Caco-2 (cell line): Measurements from ENCODE around the gene CTSL. TPM values are rescaled to one million over a fixed set of nuclear protein-coding genes. Genes with fewer than 3 reads are reported as not detected.

ENCODE experiments used
- BruUV-seq: library from RNA; stranded (reverse); fragments of 400-500 nt; replicated peaks from 2 replicates; lab custom pipeline; 2021; lab: Mats Ljungman, UMichigan
- CTCF ChIA-PET: fragments of 300-600 bp; sonication (Branson Sonifier 250); formaldehyde crosslinking; loops from one replicate; lab custom pipeline; 2022; ENCODE audit warnings: antibody characterized with exemption; lab: Charles Lee
- POLR2A ChIA-PET: fragments of 300-600 bp; sonication (Branson Sonifier 250); formaldehyde crosslinking; loops from one replicate; lab custom pipeline; 2022; ENCODE audit warnings: antibody characterized with exemption; lab: Charles Lee
- DNase-seq, 2 experiments: peaks; one replicate each; pipeline versions ENCODE4 v3.0.0 to v3.0.0-alpha.2; 2020 to 2022
- H3K27me3 ChIP-seq: replicated peaks from 2 replicates; pipeline ENCODE4 v1.6.0; 2011; ENCODE audit warnings: low read length; ENCODE audit not compliant: control insufficient read depth, insufficient read depth
- H3K36me3 ChIP-seq: 2 replicates; pipeline ENCODE4 v1.5.1; 2011; ENCODE audit warnings: low read length; ENCODE audit not compliant: control insufficient read depth, insufficient read depth
- H3K4me1 ChIP-seq: fragments of 250-450 bp; sonication (Bioruptor Pico); 2 replicates; pipeline ENCODE4 v1.5.1; 2020; ENCODE audit warnings: mild to moderate bottlenecking
- H3K4me3 ChIP-seq: 2 replicates; pipeline ENCODE4 v1.5.1; 2011; ENCODE audit warnings: low read depth, mild to moderate bottlenecking, control low read depth, low read length
- H3K9me3 ChIP-seq: fragments of 250-450 bp; sonication (Bioruptor Pico); 2 replicates; pipeline ENCODE4 v1.5.1; 2020; ENCODE audit warnings: mild to moderate bottlenecking, moderate library complexity
- H3K27ac Mint-ChIP-seq: one replicate; pipeline ENCODE4 v1.8.0; 2022; ENCODE audit warnings: mixed read lengths; ENCODE audit not compliant: unreplicated experiment
- H3K27me3 Mint-ChIP-seq: one replicate; pipeline ENCODE4 v1.8.0; 2022; ENCODE audit warnings: mixed read lengths; ENCODE audit not compliant: insufficient read depth, unreplicated experiment
- H3K36me3 Mint-ChIP-seq: one replicate; pipeline ENCODE4 v1.8.0; 2022; ENCODE audit warnings: mild to moderate bottlenecking, mixed read lengths; ENCODE audit not compliant: insufficient read depth, unreplicated experiment
- H3K4me1 Mint-ChIP-seq: one replicate; pipeline ENCODE4 v1.8.0; 2022; ENCODE audit warnings: low read depth, mixed read lengths; ENCODE audit not compliant: unreplicated experiment
- H3K4me3 Mint-ChIP-seq: one replicate; pipeline ENCODE4 v1.8.0; 2022; ENCODE audit warnings: mild to moderate bottlenecking, moderate library complexity, mixed read lengths; ENCODE audit not compliant: unreplicated experiment
- H3K9me3 Mint-ChIP-seq: one replicate; pipeline ENCODE4 v1.8.0; 2022; ENCODE audit warnings: mixed read lengths; ENCODE audit not compliant: unreplicated experiment
- CTCF ChIP-seq, 2 experiments: fragments of 200-600 bp in 1 of 2; IDR thresholded peaks; 1 replicate in 1 of 2; 2 replicates in 1 of 2; pipeline versions ENCODE4 v1.5.1 to v1.8.0; 2011 to 2022; ENCODE audit warnings: antibody characterized with exemption in 1 of 2, control low read depth in 1 of 2, inconsistent platforms in 1 of 2, low read depth in 1 of 2, low read length in 1 of 2, mild to moderate bottlenecking in 1 of 2, moderate library complexity in 1 of 2; ENCODE audit not compliant: insufficient read depth in 1 of 2, severe bottlenecking in 1 of 2, unreplicated experiment in 1 of 2
- intact Hi-C: fragments of 100-400 bp; cut with micrococcal nuclease; formaldehyde crosslinking; loops from one replicate; pipeline ENCODE4 v1.10.0; 2022; ENCODE audit not compliant: unreplicated experiment
- total RNA-seq: library from RNA; stranded (reverse); gene quantifications from 2 replicates; pipeline ENCODE4 v1.2.3, GENCODE V29; 2022

Gene CTSL
- total RNA-seq, 1 experiment from 2014 or later, result 50.1 TPM

GRCh38 chr9:87731321-87731720 lies 5.4 kb downstream of the CTSL start:
- H3K4me3 ChIP-seq, result no peak overlapping the region
- H3K4me1 ChIP-seq, result no peaks in the 10 kb centered on the region
- Mint-ChIP-seq H3K27ac (no peak overlapping the region), H3K27me3 (no peaks in the 10 kb centered on the region), H3K9me3 (no peaks in the 10 kb centered on the region), H3K4me3 (no peak overlapping the region), H3K36me3 (peaks cover 4% of the 10 kb centered on the region), H3K4me1 (no peaks in the 10 kb centered on the region)
- no peak for TF ChIP-seq CTCF (IDR thresholded peaks at IDR 0.05; ENCODE audit: insufficient read depth in 1 of 2, low read depth in 1 of 2, low read length in 1 of 2, severe bottlenecking in 1 of 2, unreplicated experiment in 1 of 2)
- no TSS peak for BruUV-seq
- intact Hi-C loops, result no loop called here
- ChIA-PET POLR2A (no interaction called here), CTCF (no interaction called here)
- H3K27me3 ChIP-seq, result no peaks in the 10 kb centered on the region
- no peaks in the 10 kb centered on the region for H3K9me3 ChIP-seq
- H3K36me3 ChIP-seq, result no peaks in the 10 kb centered on the region
- DNase-seq, result no peak

- H3K27me3 Mint-ChIP-seq, result no peaks in the 10 kb centered on the region
- intact Hi-C loops, result no loop called here
- TF ChIP-seq CTCF (IDR thresholded peaks at IDR 0.05; ENCODE audit: insufficient read depth in 1 of 2, low read depth in 1 of 2, low read length in 1 of 2, severe bottlenecking in 1 of 2, unreplicated experiment in 1 of 2), result no peak
- H3K27me3 ChIP-seq, result no peaks in the 10 kb centered on the region
- no peak overlapping the region for H3K27ac Mint-ChIP-seq
- POLR2A ChIA-PET, result no interaction called here
- no TSS peak for BruUV-seq
- DNase-seq, result no peak
- H3K36me3 ChIP-seq, result no peaks in the 10 kb centered on the region
- CTCF ChIA-PET, result no interaction called here
- no peaks in the 10 kb centered on the region for H3K4me1 ChIP-seq
- no peaks in the 10 kb centered on the region for H3K4me1 Mint-ChIP-seq
- H3K9me3 ChIP-seq, result no peaks in the 10 kb centered on the region
- no peak overlapping the region for H3K4me3 Mint-ChIP-seq
- H3K9me3 Mint-ChIP-seq, result no peaks in the 10 kb centered on the region
- H3K36me3 Mint-ChIP-seq, result no peaks in the 10 kb centered on the region
- H3K4me3 ChIP-seq, result no peak overlapping the region
These were observed 6.4 kb downstream of the CTSL start for GRCh38 chr9:87732344-87732743.

GRCh38 chr9:87732756-87733155 lies 6.8 kb downstream of the CTSL start:
- no TSS peak for BruUV-seq
- Mint-ChIP-seq H3K36me3 (no peaks in the 10 kb centered on the region), H3K9me3 (no peaks in the 10 kb centered on the region), H3K27me3 (no peaks in the 10 kb centered on the region), H3K4me3 (no peak overlapping the region), H3K27ac (no peak overlapping the region), H3K4me1 (no peaks in the 10 kb centered on the region)
- ChIA-PET CTCF (no interaction called here), POLR2A (no interaction called here)
- Histone ChIP-seq H3K4me1 (no peaks in the 10 kb centered on the region), H3K4me3 (no peak overlapping the region), H3K36me3 (no peaks in the 10 kb centered on the region), H3K27me3 (no peaks in the 10 kb centered on the region), H3K9me3 (no peaks in the 10 kb centered on the region)
- no peak for TF ChIP-seq CTCF (IDR thresholded peaks at IDR 0.05; ENCODE audit: insufficient read depth in 1 of 2, low read depth in 1 of 2, low read length in 1 of 2, severe bottlenecking in 1 of 2, unreplicated experiment in 1 of 2)
- intact Hi-C loops, result no loop called here
- DNase-seq, result no peak
